Measurements from ENCODE around the gene MUSTN1. TPM values are rescaled to one million over a fixed set of nuclear protein-coding genes. Genes with fewer than 3 reads are reported as not detected.

The MUSTN1 gene
- total and polyA plus RNA-seq, 4 donors = 0.25 to 12.1 (median 3.9) TPM

GRCh38 chr3:52829906-52830463 is 4.8 kb downstream of the MUSTN1 start:
- peak overlapping the region; percentile 62 to 94 (median 93) for H3K4me3 ChIP-seq (ENCODE audit: low read depth in 1 of 3, low read length in 3 of 3)
- no peak for DNase-seq (ENCODE audit: low spot score)
- no peaks in the 10 kb centered on the region for H3K27me3 ChIP-seq (ENCODE audit: control insufficient read depth in 4 of 4, insufficient read depth in 4 of 4, low read length in 3 of 4)
- H3K9ac ChIP-seq (ENCODE audit: low read depth in 1 of 2, low read length in 2 of 2) = peak overlapping the region; percentile 97 to 99
- peaks cover 7 to 71% (median 51%) of the 10 kb centered on the region in 4 donors for H3K4me1 ChIP-seq (ENCODE audit: control insufficient read depth in 4 of 4, insufficient read depth in 4 of 4, low read length in 3 of 4)
- peak overlapping the region; percentile 96 to 99 for H3K27ac ChIP-seq (ENCODE audit: low read depth in 1 of 2, low read length in 2 of 2)
- H3K9me3 ChIP-seq (ENCODE audit: control insufficient read depth in 4 of 4, low read length in 3 of 4) = no peaks in the 10 kb centered on the region
- TF ChIP-seq HNF4A (conservative IDR thresholded peaks at IDR 0.05) = no peak
- no peak for TF ChIP-seq MAX (IDR thresholded peaks at IDR 0.05)
- TF ChIP-seq SP1 (IDR thresholded peaks at IDR 0.05) = no peak
- TF ChIP-seq, protein P1, sequence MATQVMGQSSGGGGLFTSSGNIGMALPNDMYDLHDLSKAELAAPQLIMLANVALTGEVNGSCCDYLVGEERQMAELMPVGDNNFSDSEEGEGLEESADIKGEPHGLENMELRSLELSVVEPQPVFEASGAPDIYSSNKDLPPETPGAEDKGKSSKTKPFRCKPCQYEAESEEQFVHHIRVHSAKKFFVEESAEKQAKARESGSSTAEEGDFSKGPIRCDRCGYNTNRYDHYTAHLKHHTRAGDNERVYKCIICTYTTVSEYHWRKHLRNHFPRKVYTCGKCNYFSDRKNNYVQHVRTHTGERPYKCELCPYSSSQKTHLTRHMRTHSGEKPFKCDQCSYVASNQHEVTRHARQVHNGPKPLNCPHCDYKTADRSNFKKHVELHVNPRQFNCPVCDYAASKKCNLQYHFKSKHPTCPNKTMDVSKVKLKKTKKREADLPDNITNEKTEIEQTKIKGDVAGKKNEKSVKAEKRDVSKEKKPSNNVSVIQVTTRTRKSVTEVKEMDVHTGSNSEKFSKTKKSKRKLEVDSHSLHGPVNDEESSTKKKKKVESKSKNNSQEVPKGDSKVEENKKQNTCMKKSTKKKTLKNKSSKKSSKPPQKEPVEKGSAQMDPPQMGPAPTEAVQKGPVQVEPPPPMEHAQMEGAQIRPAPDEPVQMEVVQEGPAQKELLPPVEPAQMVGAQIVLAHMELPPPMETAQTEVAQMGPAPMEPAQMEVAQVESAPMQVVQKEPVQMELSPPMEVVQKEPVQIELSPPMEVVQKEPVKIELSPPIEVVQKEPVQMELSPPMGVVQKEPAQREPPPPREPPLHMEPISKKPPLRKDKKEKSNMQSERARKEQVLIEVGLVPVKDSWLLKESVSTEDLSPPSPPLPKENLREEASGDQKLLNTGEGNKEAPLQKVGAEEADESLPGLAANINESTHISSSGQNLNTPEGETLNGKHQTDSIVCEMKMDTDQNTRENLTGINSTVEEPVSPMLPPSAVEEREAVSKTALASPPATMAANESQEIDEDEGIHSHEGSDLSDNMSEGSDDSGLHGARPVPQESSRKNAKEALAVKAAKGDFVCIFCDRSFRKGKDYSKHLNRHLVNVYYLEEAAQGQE (IDR thresholded peaks at IDR 0.05) = peak; percentile 12
- WGBS = 39% methylated on average over 10 of the region's 10 CpGs
- peaks cover 3 to 26% (median 18%) of the 10 kb centered on the region in 4 donors for H3K36me3 ChIP-seq (ENCODE audit: control insufficient read depth in 4 of 4, insufficient read depth in 3 of 4, low read depth in 1 of 4, low read length in 3 of 4)

GRCh38 chr3:52829482-52829881 is 5.3 kb downstream of the MUSTN1 start:
- Histone ChIP-seq H3K9me3 (ENCODE audit: control insufficient read depth in 4 of 4, low read length in 3 of 4) (no peaks in the 10 kb centered on the region), H3K27ac (ENCODE audit: low read depth in 1 of 2, low read length in 2 of 2) (peak overlapping the region; percentile 96 to 99), H3K9ac (ENCODE audit: low read depth in 1 of 2, low read length in 2 of 2) (peak overlapping the region; percentile 97 to 99), H3K4me1 (ENCODE audit: control insufficient read depth in 4 of 4, insufficient read depth in 4 of 4, low read length in 3 of 4) (peaks cover 6 to 71% (median 51%) of the 10 kb centered on the region in 4 donors), H3K4me3 (ENCODE audit: low read depth in 1 of 3, low read length in 3 of 3) (peak overlapping the region; percentile 62 to 94 (median 93)), H3K27me3 (ENCODE audit: control insufficient read depth in 4 of 4, insufficient read depth in 4 of 4, low read length in 3 of 4) (no peaks in the 10 kb centered on the region), H3K36me3 (ENCODE audit: control insufficient read depth in 4 of 4, insufficient read depth in 3 of 4, low read depth in 1 of 4, low read length in 3 of 4) (peaks cover 7 to 31% (median 23%) of the 10 kb centered on the region in 4 donors)
- DNase-seq (ENCODE audit: low spot score) = peak; percentile 45
- WGBS = 43% methylated on average over 3 of the region's 3 CpGs
- no peak for TF ChIP-seq RAD21 (IDR thresholded peaks at IDR 0.05)
- TF ChIP-seq EGR1 (IDR thresholded peaks at IDR 0.05; ENCODE audit: low read depth in 2 of 2) = peak in 1 of 2 donors; percentile 23
- TF ChIP-seq SP1 (IDR thresholded peaks at IDR 0.05) = peak; percentile 70
- TF ChIP-seq HNF4A (conservative IDR thresholded peaks at IDR 0.05) = peak; percentile 79 to 80
- TF ChIP-seq, protein P2, sequence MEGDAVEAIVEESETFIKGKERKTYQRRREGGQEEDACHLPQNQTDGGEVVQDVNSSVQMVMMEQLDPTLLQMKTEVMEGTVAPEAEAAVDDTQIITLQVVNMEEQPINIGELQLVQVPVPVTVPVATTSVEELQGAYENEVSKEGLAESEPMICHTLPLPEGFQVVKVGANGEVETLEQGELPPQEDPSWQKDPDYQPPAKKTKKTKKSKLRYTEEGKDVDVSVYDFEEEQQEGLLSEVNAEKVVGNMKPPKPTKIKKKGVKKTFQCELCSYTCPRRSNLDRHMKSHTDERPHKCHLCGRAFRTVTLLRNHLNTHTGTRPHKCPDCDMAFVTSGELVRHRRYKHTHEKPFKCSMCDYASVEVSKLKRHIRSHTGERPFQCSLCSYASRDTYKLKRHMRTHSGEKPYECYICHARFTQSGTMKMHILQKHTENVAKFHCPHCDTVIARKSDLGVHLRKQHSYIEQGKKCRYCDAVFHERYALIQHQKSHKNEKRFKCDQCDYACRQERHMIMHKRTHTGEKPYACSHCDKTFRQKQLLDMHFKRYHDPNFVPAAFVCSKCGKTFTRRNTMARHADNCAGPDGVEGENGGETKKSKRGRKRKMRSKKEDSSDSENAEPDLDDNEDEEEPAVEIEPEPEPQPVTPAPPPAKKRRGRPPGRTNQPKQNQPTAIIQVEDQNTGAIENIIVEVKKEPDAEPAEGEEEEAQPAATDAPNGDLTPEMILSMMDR (IDR thresholded peaks at IDR 0.05; ENCODE audit: low read depth, low read length, missing input control) = no peak
- peak; percentile 86 to 90 for TF ChIP-seq RXRA (IDR thresholded peaks at IDR 0.05)
- TF ChIP-seq MAX (IDR thresholded peaks at IDR 0.05) = no peak
- TF ChIP-seq, protein P3, sequence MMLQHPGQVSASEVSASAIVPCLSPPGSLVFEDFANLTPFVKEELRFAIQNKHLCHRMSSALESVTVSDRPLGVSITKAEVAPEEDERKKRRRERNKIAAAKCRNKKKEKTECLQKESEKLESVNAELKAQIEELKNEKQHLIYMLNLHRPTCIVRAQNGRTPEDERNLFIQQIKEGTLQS (IDR thresholded peaks at IDR 0.05) = no peak
- TF ChIP-seq TAF1 (conservative IDR thresholded peaks at IDR 0.05) = peak; percentile 54
- peak; percentile 25 for TF ChIP-seq NR2F2 (IDR thresholded peaks at IDR 0.05)
- peak; percentile 45 for TF ChIP-seq HNF4G (IDR thresholded peaks at IDR 0.05)
- peak; percentile 24 for TF ChIP-seq FOXA2 (IDR thresholded peaks at IDR 0.05)
- no peak for TF ChIP-seq FOXA1 (IDR thresholded peaks at IDR 0.05)
- TF ChIP-seq, protein P1 (IDR thresholded peaks at IDR 0.05) = peak; percentile 55
- no peak for TF ChIP-seq ZBTB33 (IDR thresholded peaks at IDR 0.05)
- no peak for TF ChIP-seq YY1 (IDR thresholded peaks at IDR 0.05)
- TF ChIP-seq GABPA (IDR thresholded peaks at IDR 0.05 in 1 of 2, conservative IDR thresholded peaks at IDR 0.05 in 1 of 2) = no peak
- peak in 1 of 2 donors; percentile 28 for TF ChIP-seq JUND (IDR thresholded peaks at IDR 0.05)

Data from liver (tissue), 9 donors.